Gastroesophageal sphincter (tissue), 4 donors: Measurements from ENCODE around the gene FGF1. TPM values are rescaled to one million over a fixed set of nuclear protein-coding genes. Genes with fewer than 3 reads are reported as not detected.
A peak's percentile ranks its signal among the peaks of the same experiment; 100 is the strongest.

Experiments used
- ATAC-seq: fragments of 150-250 bp; one replicate; pipeline ENCODE4 v1.9.1; 2016; ENCODE audit warnings: mild to moderate bottlenecking, moderate library complexity
- H3K27ac ChIP-seq, 4 donors: fragments of 200-600 bp; sonication (generic) in 3 of 4; 1 replicate in 3 of 4; 2 replicates in 1 of 4; pipeline ENCODE4 v1.5.1; 2016 to 2019
- H3K27me3 ChIP-seq: fragments of 200-600 bp; sonication (generic); one replicate; pipeline ENCODE4 v1.5.1; 2019
- H3K36me3 ChIP-seq, 2 donors: fragments of 200-600 bp; sonication (generic); one replicate each; pipeline ENCODE4 v1.5.1; 2019; ENCODE audit warnings: control low read depth in 1 of 2
- H3K4me1 ChIP-seq, 3 donors: fragments of 200-600 bp; sonication (generic); 1 replicate in 2 of 3; 2 replicates in 1 of 3; pipeline ENCODE4 v1.5.1; 2016 to 2019; ENCODE audit warnings: control low read depth in 2 of 3
- H3K4me3 ChIP-seq, 2 donors: fragments of 200-600 bp; sonication (generic); one replicate each; pipeline ENCODE4 v1.5.1; 2019; ENCODE audit warnings: mild to moderate bottlenecking in 1 of 2, moderate library complexity in 1 of 2
- H3K9me3 ChIP-seq, 3 donors: fragments of 200-600 bp; sonication (generic); one replicate each; pipeline ENCODE4 v1.5.1; 2017 to 2019; ENCODE audit warnings: control low read depth in 2 of 3
- EP300 ChIP-seq: sonication (generic); formaldehyde crosslinking; IDR thresholded peaks from one replicate; pipeline ENCODE4 v1.6.1; 2017; ENCODE audit warnings: antibody characterized with exemption, mild to moderate bottlenecking
- POLR2A ChIP-seq, 2 donors: fragments of 450-650 bp; IDR thresholded peaks; one replicate each; pipeline ENCODE4 v1.6.1; 2017; ENCODE audit warnings: antibody characterized with exemption in 2 of 2, mild to moderate bottlenecking in 2 of 2, moderate library complexity in 1 of 2
- POLR2AphosphoS5 ChIP-seq: sonication (generic); formaldehyde crosslinking; IDR thresholded peaks from one replicate; pipeline ENCODE4 v1.6.1; 2017; ENCODE audit warnings: antibody characterized with exemption
- WGBS, 2 donors: methylation state at CpG; one replicate each; pipeline ENCODE4 v1.1.5; 2018; ENCODE audit warnings: low coverage in 1 of 2; 5-methylcytosine and 5-hydroxymethylcytosine counted together
- total RNA-seq, 4 donors: library from RNA; depleted of rRNA; stranded (reverse); fragments of >200 nt; gene quantifications; one replicate each; pipeline ENCODE4 v1.1.0, GENCODE V29; 2016
- TF ChIP-seq, protein P1 (sequence below), 4 experiments: fragments of 200-600 bp in 2 of 4; fragments of 450-650 bp in 2 of 4; sonication (generic) in 1 of 4; IDR thresholded peaks; one replicate each; pipeline ENCODE4 v1.5.1; 2017 to 2019; ENCODE audit warnings: antibody characterized with exemption in 4 of 4, mild to moderate bottlenecking in 2 of 4, moderate library complexity in 2 of 4

The FGF1 gene
- total RNA-seq, 4 donors from 2014 or later = 0.16 to 4.2 (median 2.9) TPM

DNA sequence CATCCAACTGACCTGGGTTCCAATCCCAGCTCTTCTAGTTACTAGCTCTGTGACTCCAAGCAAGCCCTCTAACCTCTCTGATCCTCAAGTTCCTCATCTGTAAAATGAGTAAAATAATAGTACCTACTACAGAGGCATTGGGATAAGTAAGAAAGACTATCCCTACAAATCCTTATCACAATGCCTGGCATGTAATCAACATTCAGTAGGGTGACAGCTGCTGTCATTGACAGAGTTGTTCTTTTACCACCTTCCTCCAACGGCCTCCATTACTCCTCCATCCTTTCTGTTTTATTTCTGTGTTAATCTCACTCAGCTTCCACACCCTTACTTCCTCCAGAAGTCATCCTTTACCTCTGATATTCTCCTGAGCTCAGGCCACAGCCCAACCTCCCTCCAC is 40.4 kb downstream of the FGF1 start:
- no peak for ATAC-seq
- 50 to 59% methylated on average over 1 of the region's 1 CpG for WGBS, 2 donors
- H3K9me3 ChIP-seq = no peaks in the 10 kb centered on the region
- no peak overlapping the region for H3K4me3 ChIP-seq
- peaks cover 0 to 15% (median 12%) of the 10 kb centered on the region in 3 donors for H3K4me1 ChIP-seq
- H3K27ac ChIP-seq = peak overlapping the region in 3 of 4 donors; percentile 19 to 76 (median 75)
- no peaks in the 10 kb centered on the region for H3K36me3 ChIP-seq
- TF ChIP-seq POLR2A (IDR thresholded peaks at IDR 0.05) = no peak
- H3K27me3 ChIP-seq = no peaks in the 10 kb centered on the region

DNA sequence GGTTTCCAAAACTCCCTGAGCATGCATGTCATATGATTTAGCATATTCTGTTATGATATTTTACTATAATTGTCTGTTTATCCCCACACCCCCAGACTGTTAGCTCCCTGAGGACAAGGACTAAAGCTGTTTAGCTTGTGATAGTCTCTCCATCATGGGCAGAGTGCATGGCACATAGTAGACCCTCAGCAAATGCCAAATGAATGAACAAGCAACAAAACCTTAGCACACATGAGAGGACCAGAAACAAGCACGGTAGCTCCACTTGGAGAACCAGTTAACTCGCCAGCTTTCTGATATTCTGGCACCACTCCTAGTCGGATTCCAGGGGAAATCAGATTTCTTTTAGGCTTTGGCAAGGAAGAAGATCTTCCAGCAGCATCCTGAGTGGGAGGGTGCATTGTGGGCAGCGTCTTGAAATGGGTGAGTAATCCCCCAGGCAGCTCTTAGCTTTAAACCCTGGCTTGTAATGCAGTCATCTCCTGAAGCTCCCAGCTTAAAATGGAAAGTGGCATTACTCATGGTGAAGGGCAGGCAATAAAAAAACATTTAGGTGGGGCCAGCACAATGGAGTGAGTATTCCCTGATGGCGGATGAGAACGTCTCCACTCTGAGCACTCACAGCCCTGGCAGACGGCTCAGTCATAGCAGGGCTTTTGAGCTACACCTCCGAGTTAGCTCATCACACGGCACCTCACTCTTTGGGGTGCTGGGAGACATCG is 41.1 kb downstream of the FGF1 start:
- Histone ChIP-seq H3K4me3 (no peak overlapping the region), H3K27me3 (no peaks in the 10 kb centered on the region), H3K4me1 (peaks cover 0 to 15% (median 12%) of the 10 kb centered on the region in 3 donors), H3K36me3 (no peaks in the 10 kb centered on the region), H3K27ac (peak overlapping the region in 3 of 4 donors; percentile 19 to 76 (median 75)), H3K9me3 (no peaks in the 10 kb centered on the region)
- peak; percentile 88 for ATAC-seq
- WGBS, 2 donors = 4 to 15% methylated on average over 4 to 6 of the region's 10 CpGs
- TF ChIP-seq EP300 = no peak
- peak; percentile 67 for TF ChIP-seq POLR2AphosphoS5

GRCh38 chr5:142644127-142644526 is 41.8 kb downstream of the FGF1 start:
- Histone ChIP-seq H3K4me1 (peaks cover 0 to 15% (median 12%) of the 10 kb centered on the region in 3 donors), H3K4me3 (no peak overlapping the region), H3K36me3 (no peaks in the 10 kb centered on the region), H3K27ac (peak overlapping the region in 3 of 4 donors; percentile 19 to 76 (median 75)), H3K27me3 (no peaks in the 10 kb centered on the region), H3K9me3 (no peaks in the 10 kb centered on the region)
- 54 to 62% methylated on average over 3 to 4 of the region's 5 CpGs for WGBS, 2 donors
- ATAC-seq = no peak
- TF ChIP-seq POLR2A (IDR thresholded peaks at IDR 0.05) (no peak), POLR2AphosphoS5 (no peak), EP300 (no peak)
- TF ChIP-seq, protein P1, sequence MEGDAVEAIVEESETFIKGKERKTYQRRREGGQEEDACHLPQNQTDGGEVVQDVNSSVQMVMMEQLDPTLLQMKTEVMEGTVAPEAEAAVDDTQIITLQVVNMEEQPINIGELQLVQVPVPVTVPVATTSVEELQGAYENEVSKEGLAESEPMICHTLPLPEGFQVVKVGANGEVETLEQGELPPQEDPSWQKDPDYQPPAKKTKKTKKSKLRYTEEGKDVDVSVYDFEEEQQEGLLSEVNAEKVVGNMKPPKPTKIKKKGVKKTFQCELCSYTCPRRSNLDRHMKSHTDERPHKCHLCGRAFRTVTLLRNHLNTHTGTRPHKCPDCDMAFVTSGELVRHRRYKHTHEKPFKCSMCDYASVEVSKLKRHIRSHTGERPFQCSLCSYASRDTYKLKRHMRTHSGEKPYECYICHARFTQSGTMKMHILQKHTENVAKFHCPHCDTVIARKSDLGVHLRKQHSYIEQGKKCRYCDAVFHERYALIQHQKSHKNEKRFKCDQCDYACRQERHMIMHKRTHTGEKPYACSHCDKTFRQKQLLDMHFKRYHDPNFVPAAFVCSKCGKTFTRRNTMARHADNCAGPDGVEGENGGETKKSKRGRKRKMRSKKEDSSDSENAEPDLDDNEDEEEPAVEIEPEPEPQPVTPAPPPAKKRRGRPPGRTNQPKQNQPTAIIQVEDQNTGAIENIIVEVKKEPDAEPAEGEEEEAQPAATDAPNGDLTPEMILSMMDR (IDR thresholded peaks at IDR 0.05) = no peak

DNA sequence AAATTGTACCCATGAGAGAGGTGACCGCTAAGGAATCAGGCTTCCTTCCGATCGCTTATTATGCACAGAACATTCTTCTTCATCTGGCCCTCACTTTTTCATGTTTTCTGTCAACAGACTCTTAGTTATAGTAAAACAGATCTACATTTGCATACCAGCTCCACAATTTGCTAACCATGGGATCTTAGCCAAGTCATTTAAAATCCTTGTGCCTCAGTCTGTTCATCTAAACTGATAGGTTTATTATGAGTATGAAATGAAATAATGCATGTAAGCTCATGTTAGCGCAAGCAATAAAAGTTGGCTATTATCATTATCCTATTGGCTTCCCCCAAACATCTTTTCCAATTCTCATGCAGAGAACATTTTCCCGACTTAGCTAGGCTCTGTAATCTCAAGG is 42.3 kb downstream of the FGF1 start:
- H3K27me3 ChIP-seq = no peaks in the 10 kb centered on the region
- no peaks in the 10 kb centered on the region for H3K9me3 ChIP-seq
- H3K27ac ChIP-seq = peak overlapping the region in 1 of 4 donors; percentile 75
- no peak for ATAC-seq
- no peak for TF ChIP-seq POLR2A (IDR thresholded peaks at IDR 0.05)
- no peak for TF ChIP-seq POLR2AphosphoS5
- TF ChIP-seq, protein P1 (IDR thresholded peaks at IDR 0.05) = no peak
- TF ChIP-seq EP300 = no peak
- no peaks in the 10 kb centered on the region for H3K36me3 ChIP-seq
- 82 to 87% methylated on average over 4 to 5 of the region's 5 CpGs for WGBS, 2 donors
- no peak overlapping the region for H3K4me3 ChIP-seq
- peaks cover 0 to 15% (median 12%) of the 10 kb centered on the region in 3 donors for H3K4me1 ChIP-seq

DNA sequence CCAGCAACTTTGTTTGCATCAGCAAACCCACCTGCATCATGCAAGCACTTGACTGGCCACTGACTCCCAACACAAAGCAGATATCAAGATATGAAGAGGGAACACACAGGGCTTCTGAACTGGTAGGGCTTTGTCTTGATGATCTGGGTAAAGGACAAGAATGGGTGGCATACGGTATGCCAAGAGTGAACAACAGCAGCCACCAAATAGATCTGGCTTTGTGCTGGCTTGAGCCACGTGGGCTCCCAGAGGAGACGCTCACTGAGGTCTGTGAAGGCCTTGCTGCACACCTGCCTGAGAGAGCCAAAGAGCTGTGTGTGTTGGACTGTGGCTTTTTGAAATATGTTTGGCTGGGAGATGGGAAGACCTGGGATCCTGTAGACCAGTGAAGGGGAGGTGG is 43.5 kb downstream of the FGF1 start:
- WGBS, 2 donors = 70 to 94% methylated on average over 2 to 3 of the region's 3 CpGs
- H3K4me1 ChIP-seq = peaks cover 0 to 15% (median 12%) of the 10 kb centered on the region in 3 donors
- no peak for ATAC-seq
- TF ChIP-seq EP300 (no peak), POLR2A (IDR thresholded peaks at IDR 0.05) (no peak), POLR2AphosphoS5 (no peak)
- TF ChIP-seq, protein P1 (IDR thresholded peaks at IDR 0.05) = no peak
- H3K36me3 ChIP-seq = no peaks in the 10 kb centered on the region
- H3K9me3 ChIP-seq = no peaks in the 10 kb centered on the region
- no peak overlapping the region for H3K4me3 ChIP-seq
- no peaks in the 10 kb centered on the region for H3K27me3 ChIP-seq
- no peak overlapping the region for H3K27ac ChIP-seq

- H3K4me3 ChIP-seq = no peak overlapping the region
- TF ChIP-seq POLR2A (IDR thresholded peaks at IDR 0.05) = no peak
- no peak for TF ChIP-seq POLR2AphosphoS5
- TF ChIP-seq, protein P1 (IDR thresholded peaks at IDR 0.05) = no peak
- TF ChIP-seq EP300 = no peak
- WGBS, 2 donors = 66 to 80% methylated on average over 4 of the region's 4 CpGs
- no peaks in the 10 kb centered on the region for H3K9me3 ChIP-seq
- H3K27ac ChIP-seq = no peak overlapping the region
- H3K4me1 ChIP-seq = peaks cover 0 to 15% (median 12%) of the 10 kb centered on the region in 3 donors
- H3K27me3 ChIP-seq = no peaks in the 10 kb centered on the region
- no peak for ATAC-seq
- no peaks in the 10 kb centered on the region for H3K36me3 ChIP-seq
Measured at GRCh38 chr5:142641711-142642110, 44.2 kb downstream of the FGF1 start.
